HepG2 (cell line): ENCODE results near the gene ALAS2. TPM values are rescaled to one million over a fixed set of nuclear protein-coding genes. Genes with fewer than 3 reads are reported as not detected.

Source experiments
- RARA ChIP-seq: IDR thresholded peaks from 2 replicates; pipeline ENCODE4 v1.6.1; 2016; ENCODE audit warnings: missing genetic modification reagents, missing compliant biosample characterization
- TRIM24 ChIP-seq: sonication (generic); formaldehyde crosslinking; IDR thresholded peaks from 2 replicates; pipeline ENCODE4 v1.8.0; 2022; ENCODE audit warnings: mild to moderate bottlenecking, missing genetic modification reagents
- YEATS4 ChIP-seq: sonication (generic); formaldehyde crosslinking; IDR thresholded peaks from 2 replicates; pipeline ENCODE4 v1.4.0; 2020; ENCODE audit warnings: missing genetic modification reagents, borderline replicate concordance
- ZNF446 ChIP-seq: sonication (generic); formaldehyde crosslinking; IDR thresholded peaks from 2 replicates; pipeline ENCODE4 v1.5.0; 2020; ENCODE audit warnings: mild to moderate bottlenecking, missing genetic modification reagents
- ZNF562 ChIP-seq: sonication (generic); formaldehyde crosslinking; IDR thresholded peaks from 2 replicates; pipeline ENCODE4 v1.8.0; 2022; ENCODE audit warnings: missing genetic modification reagents, borderline replicate concordance
- ZNF652 ChIP-seq: IDR thresholded peaks from 2 replicates; pipeline ENCODE4 v1.6.1; 2016; ENCODE audit warnings: low read depth, borderline replicate concordance
- ZNF674 ChIP-seq: sonication (generic); formaldehyde crosslinking; IDR thresholded peaks from 2 replicates; pipeline ENCODE4 v1.5.0; 2020; ENCODE audit warnings: low read depth, mild to moderate bottlenecking, missing genetic modification reagents
- polyA plus RNA-seq, 8 experiments: library from polyadenylated mRNA; depleted of rRNA in 3 of 8; stranded (reverse) in 7 of 8; unstranded in 1 of 8; fragments of >200 nt; fragmentation: Illumina TruSeq in 4 of 8; extraction: Trizol in 4 of 8; gene quantifications; 2 replicates each; pipeline versions ENCODE4 v1.2.1 to v1.2.3, GENCODE V29; 2011 to 2016; ENCODE audit warnings: low read depth in 4 of 8, missing spikeins in 1 of 8, mixed read lengths in 1 of 8; ENCODE audit not compliant: insufficient read depth in 1 of 8
- total RNA-seq, 5 experiments: library from RNA; depleted of rRNA; stranded (reverse); fragments of >200 nt; fragmentation: Illumina TruSeq; extraction: Trizol; gene quantifications; 2 replicates each; pipeline ENCODE4 v1.2.3, GENCODE V29; 2016; ENCODE audit warnings: low read depth in 1 of 5
- TF ChIP-seq, protein P1 (sequence below): sonication (generic); formaldehyde crosslinking; IDR thresholded peaks from 2 replicates; pipeline ENCODE4 v1.8.1; 2023; ENCODE audit warnings: missing genetic modification reagents, inconsistent platforms, borderline replicate concordance
- TF ChIP-seq, protein P2 (sequence below): sonication (generic); formaldehyde crosslinking; IDR thresholded peaks from 2 replicates; pipeline ENCODE4 v1.4.0; 2020; ENCODE audit warnings: low read depth, missing genetic modification reagents

The ALAS2 gene
- total and polyA plus RNA-seq, 2 of the 13 experiments (the other 11 are each of a cell fraction or from before 2014, with no cell fraction given) = not detected

DNA sequence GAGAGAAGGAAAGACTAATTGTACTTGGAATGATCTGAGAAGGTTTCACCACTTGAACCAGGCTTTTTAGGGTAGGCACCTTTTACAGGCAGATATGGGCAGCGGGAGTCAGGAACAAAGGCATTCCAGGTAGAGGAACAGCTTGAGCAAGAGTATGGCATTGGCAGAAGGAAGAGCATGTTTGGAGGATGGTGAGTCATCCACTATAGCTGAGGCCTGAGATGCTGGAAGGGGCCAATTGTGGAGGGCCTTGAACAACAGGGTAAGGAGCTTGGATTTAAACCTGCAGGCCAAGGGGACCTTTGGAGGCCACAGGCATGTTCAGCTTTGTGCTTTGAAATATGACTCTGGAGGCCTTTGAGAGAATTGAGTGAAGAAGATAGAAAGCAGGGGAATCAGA, 69.0 kb downstream of the ALAS2 start (continued):
- TF ChIP-seq, protein P1, sequence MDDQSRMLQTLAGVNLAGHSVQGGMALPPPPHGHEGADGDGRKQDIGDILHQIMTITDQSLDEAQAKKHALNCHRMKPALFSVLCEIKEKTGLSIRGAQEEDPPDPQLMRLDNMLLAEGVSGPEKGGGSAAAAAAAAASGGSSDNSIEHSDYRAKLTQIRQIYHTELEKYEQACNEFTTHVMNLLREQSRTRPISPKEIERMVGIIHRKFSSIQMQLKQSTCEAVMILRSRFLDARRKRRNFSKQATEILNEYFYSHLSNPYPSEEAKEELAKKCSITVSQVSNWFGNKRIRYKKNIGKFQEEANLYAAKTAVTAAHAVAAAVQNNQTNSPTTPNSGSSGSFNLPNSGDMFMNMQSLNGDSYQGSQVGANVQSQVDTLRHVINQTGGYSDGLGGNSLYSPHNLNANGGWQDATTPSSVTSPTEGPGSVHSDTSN (CRISPR knock-in tag) = no peak
- TF ChIP-seq, protein P2, sequence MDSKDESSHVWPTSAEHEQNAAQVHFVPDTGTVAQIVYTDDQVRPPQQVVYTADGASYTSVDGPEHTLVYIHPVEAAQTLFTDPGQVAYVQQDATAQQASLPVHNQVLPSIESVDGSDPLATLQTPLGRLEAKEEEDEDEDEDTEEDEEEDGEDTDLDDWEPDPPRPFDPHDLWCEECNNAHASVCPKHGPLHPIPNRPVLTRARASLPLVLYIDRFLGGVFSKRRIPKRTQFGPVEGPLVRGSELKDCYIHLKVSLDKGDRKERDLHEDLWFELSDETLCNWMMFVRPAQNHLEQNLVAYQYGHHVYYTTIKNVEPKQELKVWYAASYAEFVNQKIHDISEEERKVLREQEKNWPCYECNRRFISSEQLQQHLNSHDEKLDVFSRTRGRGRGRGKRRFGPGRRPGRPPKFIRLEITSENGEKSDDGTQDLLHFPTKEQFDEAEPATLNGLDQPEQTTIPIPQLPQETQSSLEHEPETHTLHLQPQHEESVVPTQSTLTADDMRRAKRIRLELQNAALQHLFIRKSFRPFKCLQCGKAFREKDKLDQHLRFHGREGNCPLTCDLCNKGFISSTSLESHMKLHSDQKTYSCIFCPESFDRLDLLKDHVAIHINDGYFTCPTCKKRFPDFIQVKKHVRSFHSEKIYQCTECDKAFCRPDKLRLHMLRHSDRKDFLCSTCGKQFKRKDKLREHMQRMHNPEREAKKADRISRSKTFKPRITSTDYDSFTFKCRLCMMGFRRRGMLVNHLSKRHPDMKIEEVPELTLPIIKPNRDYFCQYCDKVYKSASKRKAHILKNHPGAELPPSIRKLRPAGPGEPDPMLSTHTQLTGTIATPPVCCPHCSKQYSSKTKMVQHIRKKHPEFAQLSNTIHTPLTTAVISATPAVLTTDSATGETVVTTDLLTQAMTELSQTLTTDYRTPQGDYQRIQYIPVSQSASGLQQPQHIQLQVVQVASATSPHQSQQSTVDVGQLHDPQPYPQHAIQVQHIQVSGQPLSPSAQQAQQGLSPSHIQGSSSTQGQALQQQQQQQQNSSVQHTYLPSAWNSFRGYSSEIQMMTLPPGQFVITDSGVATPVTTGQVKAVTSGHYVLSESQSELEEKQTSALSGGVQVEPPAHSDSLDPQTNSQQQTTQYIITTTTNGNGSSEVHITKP = no peak
- TF ChIP-seq ZNF446 (no peak), YEATS4 (CRISPR knock-in tag) (no peak), ZNF562 (CRISPR knock-in tag) (no peak), ZNF674 (no peak), ZNF652 (CRISPR knock-in tag) (no peak), TRIM24 (no peak), RARA (CRISPR knock-in tag) (no peak)

Other genes with a start within 250 kb of the ALAS2 start
- gene ITIH6, start 232.7 kb downstream of the ALAS2 start, total RNA-seq (2016; rRNA removed; fragmentation: Illumina TruSeq; extraction: Trizol) = not detected in 2 replicates
- not detected in 2 replicates for gene ITIH6, start 232.7 kb downstream of the ALAS2 start, polyA plus RNA-seq (2011; rRNA removed)
- gene MAGED2, start 223.2 kb downstream of the ALAS2 start, total RNA-seq (2016; rRNA removed; fragmentation: Illumina TruSeq; extraction: Trizol) = 144 and 153 TPM in 2 replicates
- gene MAGED2, start 223.2 kb downstream of the ALAS2 start, polyA plus RNA-seq (2011; rRNA removed) = 142 and 144 TPM in 2 replicates
- gene TRO, start 110.2 kb downstream of the ALAS2 start, total RNA-seq (2016; rRNA removed; fragmentation: Illumina TruSeq; extraction: Trizol) = 7.5 and 13.8 TPM in 2 replicates
- gene TRO, start 110.2 kb downstream of the ALAS2 start, polyA plus RNA-seq (2011; rRNA removed) = 25.4 and 36.3 TPM in 2 replicates
- 1.5 and 1.7 TPM in 2 replicates for gene PFKFB1, start 36.8 kb downstream of the ALAS2 start, total RNA-seq (2016; rRNA removed; fragmentation: Illumina TruSeq; extraction: Trizol)
- 2.9 and 3.8 TPM in 2 replicates for gene PFKFB1, start 36.8 kb downstream of the ALAS2 start, polyA plus RNA-seq (2011; rRNA removed)
- gene APEX2, start 30.6 kb downstream of the ALAS2 start, total RNA-seq (2016; rRNA removed; fragmentation: Illumina TruSeq; extraction: Trizol) = 12.7 and 16.2 TPM in 2 replicates
- 14.6 and 17.8 TPM in 2 replicates for gene APEX2, start 30.6 kb downstream of the ALAS2 start, polyA plus RNA-seq (2011; rRNA removed)
- not detected in 2 replicates for gene PAGE2B, start 44.1 kb upstream of the ALAS2 start, total RNA-seq (2016; rRNA removed; fragmentation: Illumina TruSeq; extraction: Trizol)
- 0.37 and 0.57 TPM in 2 replicates for gene PAGE2B, start 44.1 kb upstream of the ALAS2 start, polyA plus RNA-seq (2011; rRNA removed)
- gene PAGE2, start 58.0 kb upstream of the ALAS2 start, total RNA-seq (2016; rRNA removed; fragmentation: Illumina TruSeq; extraction: Trizol) = not detected in 2 replicates
- not detected in 2 replicates for gene PAGE2, start 58.0 kb upstream of the ALAS2 start, polyA plus RNA-seq (2011; rRNA removed)
- gene PAGE5, start 189.4 kb upstream of the ALAS2 start, total RNA-seq (2016; rRNA removed; fragmentation: Illumina TruSeq; extraction: Trizol) = not detected in 2 replicates
- gene PAGE5, start 189.4 kb upstream of the ALAS2 start, polyA plus RNA-seq (2011; rRNA removed) = not detected in 2 replicates
- gene PAGE3, start 233.9 kb upstream of the ALAS2 start, total RNA-seq (2016; rRNA removed; fragmentation: Illumina TruSeq; extraction: Trizol) = not detected in 2 replicates
- not detected in 2 replicates for gene PAGE3, start 233.9 kb upstream of the ALAS2 start, polyA plus RNA-seq (2011; rRNA removed)